Activated T-helper 1 cell treated with anti-CD3 and anti-CD28 coated beads, Interleukin-2, amount 50 U/mL, for 16 hours (primary cell): ENCODE data around the gene GTF2A1.

ENCODE experiments used
- DNase-seq, 2 donors: peaks; one replicate each; pipeline ENCODE4 v3.0.0-alpha.2; 2020; ENCODE audit warnings: low read depth in 1 of 2, low spot score in 1 of 2

GTF2A1 gene

GRCh38 chr14:81179631-81180030 is 41.1 kb downstream of the GTF2A1 start:
- DNase-seq, result no peak

GRCh38 chr14:81178063-81178462 is 42.7 kb downstream of the GTF2A1 start:
- no peak for DNase-seq

GRCh38 chr14:81177225-81177624 is 43.5 kb downstream of the GTF2A1 start:
- no peak for DNase-seq

- no peak for DNase-seq
Measured at GRCh38 chr14:81176241-81176640, 44.5 kb downstream of the GTF2A1 start.

- DNase-seq, result no peak
Measured at GRCh38 chr14:81172881-81173280, 47.9 kb downstream of the GTF2A1 start.

- no peak for DNase-seq
Measured at GRCh38 chr14:81172353-81172752, 48.4 kb downstream of the GTF2A1 start.

- DNase-seq, result no peak
Measured at GRCh38 chr14:81170829-81171195, 49.9 kb downstream of the GTF2A1 start.

GRCh38 chr14:81170104-81170828 is 50.5 kb downstream of the GTF2A1 start:
- DNase-seq, result peak; percentile 77 to 79

GRCh38 chr14:81169711-81170103 is 51.1 kb downstream of the GTF2A1 start:
- DNase-seq, result no peak

GRCh38 chr14:81169267-81169666 is 51.5 kb downstream of the GTF2A1 start:
- DNase-seq, result no peak

GRCh38 chr14:81166121-81166520 is 54.6 kb downstream of the GTF2A1 start:
- no peak for DNase-seq

GRCh38 chr14:81165188-81165587 is 55.6 kb downstream of the GTF2A1 start:
- DNase-seq, result no peak

- DNase-seq, result peak in 1 of 2 donors; percentile 7
Measured at GRCh38 chr14:81164167-81164774, 56.5 kb downstream of the GTF2A1 start.

- no peak for DNase-seq
Measured at GRCh38 chr14:81162941-81163340, 57.8 kb downstream of the GTF2A1 start.

- DNase-seq, result no peak
Measured at GRCh38 chr14:81161749-81162148, 59.0 kb downstream of the GTF2A1 start.

GRCh38 chr14:81161088-81161487 is 59.7 kb downstream of the GTF2A1 start:
- DNase-seq, result no peak

GRCh38 chr14:81157431-81157830 is 63.3 kb downstream of the GTF2A1 start:
- DNase-seq, result no peak

- DNase-seq, result no peak
Measured at GRCh38 chr14:81153187-81153586, 67.6 kb downstream of the GTF2A1 start.

- DNase-seq, result no peak
Measured at GRCh38 chr14:81148635-81149034, 72.1 kb downstream of the GTF2A1 start.

- no peak for DNase-seq
Measured at GRCh38 chr14:81147140-81147897, 73.4 kb downstream of the GTF2A1 start.

GRCh38 chr14:81144824-81145603 is 75.7 kb downstream of the GTF2A1 start:
- DNase-seq, result no peak
